ENCODE results near the gene ITGB5. TPM values are rescaled to one million over a fixed set of nuclear protein-coding genes. Genes with fewer than 3 reads are reported as not detected.

ITGB5 gene
- total RNA-seq, 1 experiment from 2014 or later, result 339 TPM

- CTCF ChIA-PET, result interaction anchor here (0.6 to 1.1 kb wide), 3 partner anchors 174 to 1211 kb away, joined by 3 to 4 read pairs (median 3); no protein-coding TSS in a partner anchor
- no peaks in the 10 kb centered on the region for H3K36me3 Mint-ChIP-seq
- no peak for ATAC-seq
Observed at GRCh38 chr3:124935264-124935663, 48.1 kb upstream of the ITGB5 start.

DNA sequence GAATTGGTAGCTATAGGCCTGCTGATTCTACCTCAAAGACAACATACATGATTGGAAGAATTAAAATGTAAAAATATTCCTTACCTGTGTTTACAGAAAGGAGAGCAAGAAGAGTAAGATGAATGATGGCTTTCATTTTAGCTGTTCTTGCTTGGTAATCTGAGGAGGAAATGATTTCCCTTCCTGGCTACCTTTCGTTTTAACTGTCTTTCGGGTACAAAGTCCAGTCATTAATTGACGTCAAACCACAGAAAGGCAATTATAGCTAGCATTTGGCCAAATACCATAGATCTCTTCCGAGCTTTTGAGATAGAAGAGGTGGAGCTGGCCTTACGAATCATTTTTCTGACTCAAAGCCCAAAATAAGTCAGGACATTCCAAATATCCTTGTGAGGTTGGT lies 47.4 kb upstream of the ITGB5 start, which contains the start of gene MUC13:
MUC13 (minus strand) TSS at position 175 of the 400 bp plus-strand sequence; CDS start at position 136, 39 bp downstream.
- no peaks in the 10 kb centered on the region for H3K4me1 Mint-ChIP-seq
- no peaks in the 10 kb centered on the region for H3K36me3 Mint-ChIP-seq
- no peak within 1 kb of the TSS for H3K4me3 Mint-ChIP-seq
- peaks cover 3% of the 10 kb centered on the region for H3K9me3 Mint-ChIP-seq
- DNase-seq (ENCODE audit: low spot score) (no peak), ATAC-seq (no peak)
- ChIA-PET POLR2A (no interaction called here), CTCF (interaction anchor here (1.0 to 1.1 kb wide), 2 partner anchors 174 to 220 kb away, joined by 3 read pairs; no protein-coding TSS in a partner anchor)
- H3K27ac Mint-ChIP-seq, result no peak within 1 kb of the TSS
- no peaks in the 10 kb centered on the region for H3K27me3 Mint-ChIP-seq (ENCODE audit: low read depth)
- TF ChIP-seq FOXJ3 (CRISPR knock-in tag; IDR thresholded peaks at IDR 0.05; ENCODE audit: borderline replicate concordance) (no peak), GRHL2 (CRISPR knock-in tag; IDR thresholded peaks at IDR 0.05; ENCODE audit: insufficient replicate concordance, severe bottlenecking) (no peak), FOXP1 (CRISPR knock-in tag; IDR thresholded peaks at IDR 0.05; ENCODE audit: borderline replicate concordance) (no peak), SP1 (CRISPR knock-in tag; conservative IDR thresholded peaks at IDR 0.05) (no peak), ELF4 (CRISPR knock-in tag; IDR thresholded peaks at IDR 0.05; ENCODE audit: low read depth) (no peak), ZNF232 (CRISPR knock-in tag; IDR thresholded peaks at IDR 0.05) (no peak), ZNF317 (CRISPR knock-in tag; IDR thresholded peaks at IDR 0.05; ENCODE audit: borderline replicate concordance, low read depth) (no peak), SMAD4 (CRISPR knock-in tag; IDR thresholded peaks at IDR 0.05) (no peak), ZNF281 (CRISPR knock-in tag; IDR thresholded peaks at IDR 0.05) (no peak), TP53 (CRISPR knock-in tag; IDR thresholded peaks at IDR 0.05) (no peak)
- TF ChIP-seq, protein P1, sequence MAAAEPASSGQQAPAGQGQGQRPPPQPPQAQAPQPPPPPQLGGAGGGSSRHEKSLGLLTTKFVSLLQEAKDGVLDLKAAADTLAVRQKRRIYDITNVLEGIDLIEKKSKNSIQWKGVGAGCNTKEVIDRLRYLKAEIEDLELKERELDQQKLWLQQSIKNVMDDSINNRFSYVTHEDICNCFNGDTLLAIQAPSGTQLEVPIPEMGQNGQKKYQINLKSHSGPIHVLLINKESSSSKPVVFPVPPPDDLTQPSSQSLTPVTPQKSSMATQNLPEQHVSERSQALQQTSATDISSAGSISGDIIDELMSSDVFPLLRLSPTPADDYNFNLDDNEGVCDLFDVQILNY (CRISPR knock-in tag; IDR thresholded peaks at IDR 0.05), result no peak
- TF ChIP-seq, protein P2, sequence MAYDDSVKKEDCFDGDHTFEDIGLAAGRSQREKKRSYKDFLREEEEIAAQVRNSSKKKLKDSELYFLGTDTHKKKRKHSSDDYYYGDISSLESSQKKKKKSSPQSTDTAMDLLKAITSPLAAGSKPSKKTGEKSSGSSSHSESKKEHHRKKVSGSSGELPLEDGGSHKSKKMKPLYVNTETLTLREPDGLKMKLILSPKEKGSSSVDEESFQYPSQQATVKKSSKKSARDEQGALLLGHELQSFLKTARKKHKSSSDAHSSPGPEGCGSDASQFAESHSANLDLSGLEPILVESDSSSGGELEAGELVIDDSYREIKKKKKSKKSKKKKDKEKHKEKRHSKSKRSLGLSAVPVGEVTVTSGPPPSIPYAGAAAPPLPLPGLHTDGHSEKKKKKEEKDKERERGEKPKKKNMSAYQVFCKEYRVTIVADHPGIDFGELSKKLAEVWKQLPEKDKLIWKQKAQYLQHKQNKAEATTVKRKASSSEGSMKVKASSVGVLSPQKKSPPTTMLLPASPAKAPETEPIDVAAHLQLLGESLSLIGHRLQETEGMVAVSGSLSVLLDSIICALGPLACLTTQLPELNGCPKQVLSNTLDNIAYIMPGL (CRISPR knock-in tag; IDR thresholded peaks at IDR 0.05), result no peak
- TF ChIP-seq, protein P3, sequence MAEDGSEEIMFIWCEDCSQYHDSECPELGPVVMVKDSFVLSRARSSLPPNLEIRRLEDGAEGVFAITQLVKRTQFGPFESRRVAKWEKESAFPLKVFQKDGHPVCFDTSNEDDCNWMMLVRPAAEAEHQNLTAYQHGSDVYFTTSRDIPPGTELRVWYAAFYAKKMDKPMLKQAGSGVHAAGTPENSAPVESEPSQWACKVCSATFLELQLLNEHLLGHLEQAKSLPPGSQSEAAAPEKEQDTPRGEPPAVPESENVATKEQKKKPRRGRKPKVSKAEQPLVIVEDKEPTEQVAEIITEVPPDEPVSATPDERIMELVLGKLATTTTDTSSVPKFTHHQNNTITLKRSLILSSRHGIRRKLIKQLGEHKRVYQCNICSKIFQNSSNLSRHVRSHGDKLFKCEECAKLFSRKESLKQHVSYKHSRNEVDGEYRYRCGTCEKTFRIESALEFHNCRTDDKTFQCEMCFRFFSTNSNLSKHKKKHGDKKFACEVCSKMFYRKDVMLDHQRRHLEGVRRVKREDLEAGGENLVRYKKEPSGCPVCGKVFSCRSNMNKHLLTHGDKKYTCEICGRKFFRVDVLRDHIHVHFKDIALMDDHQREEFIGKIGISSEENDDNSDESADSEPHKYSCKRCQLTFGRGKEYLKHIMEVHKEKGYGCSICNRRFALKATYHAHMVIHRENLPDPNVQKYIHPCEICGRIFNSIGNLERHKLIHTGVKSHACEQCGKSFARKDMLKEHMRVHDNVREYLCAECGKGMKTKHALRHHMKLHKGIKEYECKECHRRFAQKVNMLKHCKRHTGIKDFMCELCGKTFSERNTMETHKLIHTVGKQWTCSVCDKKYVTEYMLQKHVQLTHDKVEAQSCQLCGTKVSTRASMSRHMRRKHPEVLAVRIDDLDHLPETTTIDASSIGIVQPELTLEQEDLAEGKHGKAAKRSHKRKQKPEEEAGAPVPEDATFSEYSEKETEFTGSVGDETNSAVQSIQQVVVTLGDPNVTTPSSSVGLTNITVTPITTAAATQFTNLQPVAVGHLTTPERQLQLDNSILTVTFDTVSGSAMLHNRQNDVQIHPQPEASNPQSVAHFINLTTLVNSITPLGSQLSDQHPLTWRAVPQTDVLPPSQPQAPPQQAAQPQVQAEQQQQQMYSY (CRISPR knock-in tag; IDR thresholded peaks at IDR 0.05), result no peak

More at GRCh38 chr3:124935264-124935663, 48.1 kb upstream of the ITGB5 start:
- no peak for DNase-seq (ENCODE audit: low spot score)
- no peak overlapping the region for H3K4me3 Mint-ChIP-seq
- H3K9me3 Mint-ChIP-seq, result peaks cover 7% of the 10 kb centered on the region
- POLR2A ChIA-PET, result no interaction called here
- TF ChIP-seq ETV6 (CRISPR knock-in tag; IDR thresholded peaks at IDR 0.05), result no peak
- TF ChIP-seq ZNF263 (CRISPR knock-in tag; IDR thresholded peaks at IDR 0.05; ENCODE audit: low read depth), result no peak
- no peak for TF ChIP-seq ZNF423 (CRISPR knock-in tag; IDR thresholded peaks at IDR 0.05)
- TF ChIP-seq JAZF1 (CRISPR knock-in tag; IDR thresholded peaks at IDR 0.05), result no peak
- TF ChIP-seq CREB1 (CRISPR knock-in tag; IDR thresholded peaks at IDR 0.05), result no peak
- no peak for TF ChIP-seq GTF2I (CRISPR knock-in tag; conservative IDR thresholded peaks at IDR 0.05)
- no peak for TF ChIP-seq GRHL2 (CRISPR knock-in tag; IDR thresholded peaks at IDR 0.05; ENCODE audit: insufficient replicate concordance, severe bottlenecking)
- no peak for TF ChIP-seq ZNF532 (CRISPR knock-in tag; IDR thresholded peaks at IDR 0.05; ENCODE audit: borderline replicate concordance)
- no peak for TF ChIP-seq ZNF416 (CRISPR knock-in tag; IDR thresholded peaks at IDR 0.05)
- no peak for TF ChIP-seq ESRRA (CRISPR knock-in tag; IDR thresholded peaks at IDR 0.05; ENCODE audit: borderline replicate concordance)
- TF ChIP-seq JUN (CRISPR knock-in tag; IDR thresholded peaks at IDR 0.05), result no peak
- H3K4me1 Mint-ChIP-seq, result no peaks in the 10 kb centered on the region
- no peak overlapping the region for H3K27ac Mint-ChIP-seq
- no peaks in the 10 kb centered on the region for H3K27me3 Mint-ChIP-seq (ENCODE audit: low read depth)

Measured in WTC11 (cell line).